Brain microvascular endothelial cell (primary cell): Measurements from ENCODE around the gene AKR1C4.
"Not testable (repeated sequence)": the region's sequence is repeated elsewhere in the genome, so short reads cannot be mapped to it uniquely, and the experiment has no call there.

Source experiments
- DNase-seq: peaks from one replicate; pipeline ENCODE4 v3.0.0-alpha.2; 2020
- H3K27ac ChIP-seq: fragments of 250-450 bp; sonication (Bioruptor Pico); 2 replicates; pipeline ENCODE4 v1.5.1; 2020; ENCODE audit warnings: mild to moderate bottlenecking, moderate library complexity
- H3K27me3 ChIP-seq: fragments of 250-450 bp; sonication (Bioruptor Pico); replicated peaks from 2 replicates; pipeline ENCODE4 v1.5.1; 2020; ENCODE audit warnings: mild to moderate bottlenecking
- H3K36me3 ChIP-seq: fragments of 250-450 bp; sonication (Bioruptor Pico); replicated peaks from 2 replicates; pipeline ENCODE4 v1.5.1; 2020; ENCODE audit warnings: mild to moderate bottlenecking
- H3K4me3 ChIP-seq: 2 replicates; pipeline ENCODE4 v1.5.1; 2011; ENCODE audit warnings: low read depth, mild to moderate bottlenecking, control low read depth, low read length, moderate library complexity
- in situ Hi-C: cut with HindIII; loops from 2 replicates; pipeline ENCODE4 v1.10.0; 2017; ENCODE audit warnings: low sequenced_read_pairs, low pct_ligation_motif_present
- TF ChIP-seq, protein P1 (sequence below): IDR thresholded peaks from 2 replicates; pipeline ENCODE4 v1.5.1; 2011; ENCODE audit warnings: low read depth, mild to moderate bottlenecking, moderate library complexity, low read length, control low read depth, inconsistent platforms; ENCODE audit errors: missing control alignments

The AKR1C4 gene

DNA sequence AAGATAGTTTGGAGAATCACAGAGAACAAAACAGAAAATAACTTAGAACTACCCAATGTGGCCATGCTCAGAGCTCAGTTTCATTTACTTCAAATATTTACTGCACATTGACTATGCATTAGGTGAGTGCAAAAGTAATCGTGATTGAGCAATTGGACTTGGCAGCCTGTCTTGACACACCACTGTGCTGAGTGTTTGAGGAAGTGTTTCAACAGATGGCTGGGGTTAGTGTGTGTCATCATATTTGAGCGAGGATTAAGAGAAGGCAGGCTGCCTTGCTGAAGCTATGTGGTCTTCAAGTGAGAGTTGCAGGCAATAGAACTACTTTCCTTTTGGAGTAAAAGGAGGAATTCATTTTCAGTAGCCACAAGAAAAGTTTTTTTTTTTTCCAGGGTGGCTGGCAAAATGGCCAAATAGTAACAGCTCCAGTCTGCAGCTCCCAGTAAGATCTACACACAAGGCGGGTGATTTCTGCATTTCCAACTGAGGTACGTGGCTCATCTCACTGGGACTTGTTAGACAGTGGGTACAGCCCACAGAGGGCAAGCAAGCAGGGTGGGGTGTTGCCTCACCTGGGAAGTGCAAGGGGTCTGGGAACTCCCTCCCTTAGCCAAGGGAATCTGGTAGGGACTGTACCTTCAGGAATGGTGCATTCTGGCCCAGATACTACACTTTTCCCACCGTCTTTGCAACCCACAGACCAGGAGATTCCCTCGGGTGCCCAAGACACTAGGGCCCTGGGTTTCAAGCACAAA is 37.6 kb downstream of the AKR1C4 start:
- Histone ChIP-seq H3K36me3 (no peaks in the 10 kb centered on the region), H3K27me3 (no peaks in the 10 kb centered on the region), H3K27ac (no peak overlapping the region), H3K4me3 (no peak overlapping the region)
- in situ Hi-C loops, result no loop called here
- no peak for DNase-seq
- TF ChIP-seq, protein P1, sequence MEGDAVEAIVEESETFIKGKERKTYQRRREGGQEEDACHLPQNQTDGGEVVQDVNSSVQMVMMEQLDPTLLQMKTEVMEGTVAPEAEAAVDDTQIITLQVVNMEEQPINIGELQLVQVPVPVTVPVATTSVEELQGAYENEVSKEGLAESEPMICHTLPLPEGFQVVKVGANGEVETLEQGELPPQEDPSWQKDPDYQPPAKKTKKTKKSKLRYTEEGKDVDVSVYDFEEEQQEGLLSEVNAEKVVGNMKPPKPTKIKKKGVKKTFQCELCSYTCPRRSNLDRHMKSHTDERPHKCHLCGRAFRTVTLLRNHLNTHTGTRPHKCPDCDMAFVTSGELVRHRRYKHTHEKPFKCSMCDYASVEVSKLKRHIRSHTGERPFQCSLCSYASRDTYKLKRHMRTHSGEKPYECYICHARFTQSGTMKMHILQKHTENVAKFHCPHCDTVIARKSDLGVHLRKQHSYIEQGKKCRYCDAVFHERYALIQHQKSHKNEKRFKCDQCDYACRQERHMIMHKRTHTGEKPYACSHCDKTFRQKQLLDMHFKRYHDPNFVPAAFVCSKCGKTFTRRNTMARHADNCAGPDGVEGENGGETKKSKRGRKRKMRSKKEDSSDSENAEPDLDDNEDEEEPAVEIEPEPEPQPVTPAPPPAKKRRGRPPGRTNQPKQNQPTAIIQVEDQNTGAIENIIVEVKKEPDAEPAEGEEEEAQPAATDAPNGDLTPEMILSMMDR, result no peak

DNA sequence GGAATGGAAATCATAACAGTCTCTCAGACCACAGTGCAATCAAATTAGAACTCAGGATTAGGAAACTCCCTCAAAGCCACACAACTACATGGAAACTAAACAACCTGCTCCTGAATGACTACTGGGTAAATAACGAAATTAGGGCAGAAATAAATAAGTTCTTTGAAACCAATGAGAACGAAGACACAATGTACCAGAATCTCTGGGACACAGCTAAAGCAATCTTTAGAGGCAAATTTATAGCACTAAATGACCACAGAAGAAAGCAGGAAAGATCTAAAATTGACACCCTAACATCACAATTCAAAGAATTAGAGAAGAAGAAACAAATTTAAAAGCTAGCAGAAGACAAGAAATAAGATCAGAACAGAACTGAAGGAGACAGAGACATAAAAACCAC is 40.9 kb downstream of the AKR1C4 start:
- H3K4me3 ChIP-seq, H3K27ac ChIP-seq, in situ Hi-C loops: not testable (repeated sequence)

DNA sequence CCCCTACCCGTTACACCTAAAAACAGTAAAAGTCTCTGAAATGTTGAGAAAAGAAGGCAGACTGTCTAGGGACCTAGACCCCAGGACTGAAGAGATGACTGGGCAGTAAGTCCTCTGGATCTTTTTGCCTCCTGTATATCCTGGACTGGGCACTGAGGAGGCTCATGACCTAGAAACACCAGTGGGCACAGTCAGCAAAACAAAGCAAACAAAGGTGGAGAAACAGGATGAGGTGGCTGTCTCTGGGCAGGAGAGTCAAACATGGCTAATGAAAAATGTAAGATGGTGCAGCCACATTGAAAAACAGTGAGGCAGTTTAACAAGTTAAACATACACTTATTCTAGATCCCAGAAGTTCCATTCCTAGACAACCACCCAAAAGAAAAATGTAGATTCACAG is 45.9 kb downstream of the AKR1C4 start:
- no peaks in the 10 kb centered on the region for H3K36me3 ChIP-seq
- in situ Hi-C loops, result no loop called here
- TF ChIP-seq, protein P1, result no peak
- H3K27ac ChIP-seq, result no peak overlapping the region
- DNase-seq, result no peak
- no peak overlapping the region for H3K4me3 ChIP-seq
- H3K27me3 ChIP-seq, result no peaks in the 10 kb centered on the region

More for the DNA sequence above, 40.9 kb downstream of the AKR1C4 start:
- not testable (repeated sequence) for H3K27me3 ChIP-seq, DNase-seq, H3K36me3 ChIP-seq

DNA sequence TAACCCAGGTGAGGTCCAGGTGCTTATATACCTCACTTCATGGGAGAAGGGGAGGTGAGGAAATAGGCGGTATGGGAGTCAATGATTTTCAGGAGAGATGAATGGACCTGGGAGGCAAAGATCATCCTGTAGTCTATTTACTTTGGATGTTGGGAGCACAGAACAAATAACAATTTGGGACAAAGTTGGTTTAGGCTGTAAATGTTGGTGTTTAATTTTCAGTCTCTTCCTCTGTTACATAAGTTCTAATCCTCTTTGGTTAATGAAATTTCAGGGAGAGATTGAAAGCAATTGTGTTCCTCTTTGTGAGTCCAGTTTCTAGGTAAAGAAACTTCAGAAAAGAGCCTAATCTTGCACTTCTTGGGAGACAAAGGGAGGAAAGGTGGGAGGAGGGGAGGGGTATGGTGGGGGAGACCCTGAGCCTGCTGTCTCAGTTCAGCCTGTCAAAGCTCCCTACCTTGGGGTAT is 46.9 kb downstream of the AKR1C4 start:
- Histone ChIP-seq H3K4me3 (no peak overlapping the region), H3K36me3 (no peaks in the 10 kb centered on the region), H3K27ac (no peak overlapping the region), H3K27me3 (no peaks in the 10 kb centered on the region)
- TF ChIP-seq, protein P1, result no peak
- in situ Hi-C loops, result no loop called here
- DNase-seq, result no peak

DNA sequence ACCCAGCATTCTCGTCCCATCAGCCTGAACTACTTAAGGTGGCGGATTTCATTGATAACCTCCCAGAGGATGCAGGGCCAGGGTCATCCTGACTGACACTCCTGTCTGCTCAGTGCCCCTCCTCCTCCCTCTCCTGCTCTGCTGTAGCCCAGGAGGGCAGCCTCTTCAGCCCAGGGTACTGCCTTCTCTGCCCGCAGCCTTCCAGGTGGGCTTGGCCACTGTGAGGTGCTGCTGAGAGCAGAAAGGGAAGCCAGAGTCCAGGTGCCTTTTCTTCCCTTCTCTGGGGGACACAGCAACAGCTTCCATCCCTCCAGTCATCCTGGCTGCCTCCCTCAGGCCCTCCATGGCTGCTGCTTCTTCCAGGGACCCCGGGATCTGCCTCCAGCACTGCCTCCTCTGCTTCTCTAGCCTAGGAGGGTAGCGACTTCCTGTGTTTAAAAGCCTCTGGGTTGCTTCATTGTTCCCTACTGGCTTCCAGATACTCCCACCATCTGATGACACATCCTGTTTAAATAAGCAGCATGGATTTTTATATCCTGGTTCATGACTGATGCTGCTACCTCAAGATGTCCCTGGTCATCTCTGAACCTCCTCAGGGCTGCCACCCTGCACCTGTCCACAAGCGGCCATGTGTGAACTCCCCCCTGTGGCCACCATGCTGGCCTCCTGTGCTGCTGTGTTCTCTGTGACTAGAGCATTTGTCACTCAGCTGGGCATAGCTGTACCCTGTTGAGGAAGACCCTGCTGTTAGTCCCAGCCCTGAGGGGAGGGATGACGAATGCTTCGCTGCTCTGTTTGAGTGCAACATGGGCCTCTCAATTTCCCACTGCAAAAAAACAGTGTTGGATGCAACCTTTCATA is 55.8 kb downstream of the AKR1C4 start:
- no peak for DNase-seq
- Histone ChIP-seq H3K27ac (no peak overlapping the region), H3K4me3 (no peak overlapping the region), H3K27me3 (no peaks in the 10 kb centered on the region), H3K36me3 (no peaks in the 10 kb centered on the region)
- in situ Hi-C loops, result no loop called here
- TF ChIP-seq, protein P1, result no peak

DNA sequence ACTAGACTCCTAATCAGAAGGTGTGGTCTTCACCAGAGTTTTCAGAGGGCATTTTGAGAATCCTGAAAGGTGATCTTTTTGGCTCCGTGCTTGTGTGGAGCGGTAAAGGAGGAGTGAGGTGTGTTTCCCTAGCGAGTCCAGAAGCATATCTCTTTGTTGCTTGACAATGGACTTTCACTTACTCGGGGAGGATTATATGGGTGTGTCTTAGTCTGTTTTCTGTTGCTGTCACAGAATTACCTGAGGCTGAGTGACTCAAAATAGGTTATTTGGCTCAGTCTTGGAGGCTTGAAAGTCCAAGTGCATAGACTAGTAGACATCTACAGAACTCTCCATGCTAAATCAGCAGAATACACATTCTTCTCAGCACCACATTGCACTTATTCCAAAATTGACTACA is 57.9 kb downstream of the AKR1C4 start:
- Histone ChIP-seq H3K27me3 (no peaks in the 10 kb centered on the region), H3K36me3 (no peaks in the 10 kb centered on the region), H3K27ac (no peak overlapping the region), H3K4me3 (no peak overlapping the region)
- DNase-seq, result no peak
- TF ChIP-seq, protein P1, result no peak
- in situ Hi-C loops, result no loop called here

DNA sequence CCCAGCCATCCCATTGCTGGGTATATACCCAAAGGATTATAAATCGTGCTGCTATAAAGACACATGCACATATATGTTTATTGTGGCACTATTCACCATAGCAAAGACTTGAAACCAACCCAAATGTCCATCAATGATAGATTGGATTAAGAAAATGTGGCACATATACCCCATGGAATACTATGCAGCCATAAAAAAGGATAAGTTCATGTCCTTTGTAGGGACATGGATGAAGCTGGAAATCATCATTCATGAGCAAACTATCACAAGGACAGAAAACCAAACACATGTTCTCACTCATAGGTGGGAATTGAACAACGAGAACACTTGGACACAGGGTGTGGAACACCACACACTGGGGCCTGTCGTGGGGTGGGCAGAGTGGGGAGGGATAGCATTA is 61.1 kb downstream of the AKR1C4 start:
- H3K36me3 ChIP-seq, H3K27ac ChIP-seq, H3K27me3 ChIP-seq, H3K4me3 ChIP-seq, in situ Hi-C loops, DNase-seq: not testable (repeated sequence)
